Heart left ventricle (tissue), 16 donors: ENCODE measurements around the gene CYTH4. TPM values are rescaled to one million over a fixed set of nuclear protein-coding genes. Genes with fewer than 3 reads are reported as not detected.

Experiments
- ATAC-seq, 4 donors: fragments of 200-7000 bp; cut with Tn5 transposase; one replicate each; pipeline ENCODE4 v1.9.1; 2020 to 2022; ENCODE audit warnings: moderate library complexity in 4 of 4, mild to moderate bottlenecking in 3 of 4, moderate number of reproducible peaks in 1 of 4
- DNase-seq, 5 donors: peaks; one replicate each; pipeline ENCODE4 v3.0.0-alpha.2; 2020
- H3K27ac ChIP-seq, 12 donors: fragments of 200-600 bp; sonication (generic) in 4 of 12; one replicate each; pipeline versions ENCODE4 v1.5.0 to v1.8.0; 2016 to 2022; ENCODE audit warnings: mild to moderate bottlenecking in 2 of 12
- H3K27me3 ChIP-seq, 9 donors: fragments of 200-600 bp; sonication (generic) in 2 of 9; one replicate each; pipeline versions ENCODE4 v1.5.1 to v1.8.0; 2016 to 2022; ENCODE audit warnings: mild to moderate bottlenecking in 3 of 9
- H3K36me3 ChIP-seq, 9 donors: fragments of 200-600 bp; sonication (generic) in 2 of 9; one replicate each; pipeline versions ENCODE4 v1.5.0 to v1.8.0; 2018 to 2022; ENCODE audit warnings: mild to moderate bottlenecking in 2 of 9
- H3K4me1 ChIP-seq, 12 donors: fragments of 200-600 bp; sonication (generic) in 4 of 12; one replicate each; pipeline versions ENCODE4 v1.5.0 to v1.8.0; 2016 to 2022; ENCODE audit warnings: mild to moderate bottlenecking in 3 of 12
- H3K4me3 ChIP-seq, 12 donors: fragments of 200-600 bp; sonication (generic) in 4 of 12; one replicate each; pipeline versions ENCODE4 v1.5.0 to v1.8.0; 2017 to 2022; ENCODE audit warnings: mild to moderate bottlenecking in 9 of 12, moderate library complexity in 4 of 12
- H3K9me3 ChIP-seq, 12 donors: fragments of 200-600 bp; sonication (generic) in 4 of 12; one replicate each; pipeline versions ENCODE4 v1.5.0 to v1.8.0; 2016 to 2022; ENCODE audit warnings: mild to moderate bottlenecking in 1 of 12
- CTCF ChIP-seq, 12 donors: fragments of 200-600 bp; sonication (generic) in 4 of 12; IDR thresholded peaks; one replicate each; pipeline versions ENCODE4 v1.5.0 to v1.8.0; 2018 to 2022; ENCODE audit warnings: antibody characterized with exemption in 12 of 12, mild to moderate bottlenecking in 5 of 12
- POLR2A ChIP-seq, 2 donors: fragments of 450-650 bp; IDR thresholded peaks; one replicate each; pipeline ENCODE4 v1.6.1; 2017; ENCODE audit warnings: antibody characterized with exemption in 2 of 2, mild to moderate bottlenecking in 2 of 2, moderate library complexity in 2 of 2
- WGBS, 4 donors: extraction: QIAGEN DNeasy Blood & Tissue Kit in 2 of 4; methylation state at CpG; one replicate each; pipeline versions ENCODE4 v1.1.5 to v1.1.7; 2013 to 2018; 5-methylcytosine and 5-hydroxymethylcytosine counted together
- intact Hi-C, 10 donors: fragments of 100-400 bp; cut with DNase I; formaldehyde crosslinking; loops; one replicate each; pipeline versions ENCODE4 v1.11.1 to v1.14.2; 2022
- polyA plus RNA-seq, 2 donors: library from polyadenylated mRNA; stranded (reverse); fragments of 200-250 nt; gene quantifications; one replicate each; pipeline ENCODE4 v1.2.3, GENCODE V29; 2013
- total RNA-seq, 9 donors: library from RNA; depleted of rRNA in 2 of 9; stranded (reverse); fragments of >200 nt in 2 of 9; fragmentation: NEBNext Ultra II Directional in 3 of 9; extraction: Animal tissue kit (Norgen Biotek cat#: 25700) in 3 of 9; gene quantifications; one replicate each; pipeline versions ENCODE4 v1.1.0 to v1.2.4, GENCODE V29; 2016 to 2023
- donor health status: ischemic (EF 13 %, LVEDD 7.1; RV severe dilation, severe dysfunction).
- donor health status: healthy with polysubstance abuse.
- donor health status: DM: no; HTN: yes; CAD: no.
- donor health status: DM: no; HTN: no; CAD: no.
- donor health status: ischemic (EF 25% LVEDD 6.9; RV normal size, moderate dysfunction).
- donor health status: ischemic (EF 25% LVEDD 5.7; RV mildly dilated, moderate dysfunction).
- donor health status: healthy.
- donor health status: DM: yes; HTN: yes; CAD: no.
- donor health status: ischemic (EF 35%, LVEDD 5.7; RV mildly dilated, moderate dysfunction).
- donor health status: nonischemic (EF 11% LVEDD 7.7; RV severe dilation, severe dysfunction).
- donor health status: DM: yes; HTN: yes; CAD: no.
- donor health status: PGD.
- donor health status: ischemic (EF 29% LVEDD 5.4; RV normal size, mild dysfunction).
- donor health status: nonischemic (EF 23%, LVEDD 6.1; RV moderate dilation, normal function).

The CYTH4 gene
- total and polyA plus RNA-seq, 11 donors = 2.4 to 57.8 (median 4.3) TPM

GRCh38 chr22:37340331-37341262, 58.3 kb downstream of the CYTH4 start:
- DNase-seq (no peak), ATAC-seq (no peak)
- 36 to 42% (median 38%) methylated on average over 23 to 24 of the region's 24 CpGs for WGBS, 4 donors
- Histone ChIP-seq H3K27me3 (peaks cover 0 to 65% (median 13%) of the 10 kb centered on the region in 9 donors), H3K9me3 (no peaks in the 10 kb centered on the region), H3K4me3 (no peak overlapping the region), H3K36me3 (no peaks in the 10 kb centered on the region), H3K27ac (no peak overlapping the region), H3K4me1 (peaks cover 0 to 1% (median 0%) of the 10 kb centered on the region in 12 donors)
- intact Hi-C loops = no loop called here
- TF ChIP-seq CTCF (IDR thresholded peaks at IDR 0.05) (no peak), POLR2A (IDR thresholded peaks at IDR 0.05) (no peak)

DNA sequence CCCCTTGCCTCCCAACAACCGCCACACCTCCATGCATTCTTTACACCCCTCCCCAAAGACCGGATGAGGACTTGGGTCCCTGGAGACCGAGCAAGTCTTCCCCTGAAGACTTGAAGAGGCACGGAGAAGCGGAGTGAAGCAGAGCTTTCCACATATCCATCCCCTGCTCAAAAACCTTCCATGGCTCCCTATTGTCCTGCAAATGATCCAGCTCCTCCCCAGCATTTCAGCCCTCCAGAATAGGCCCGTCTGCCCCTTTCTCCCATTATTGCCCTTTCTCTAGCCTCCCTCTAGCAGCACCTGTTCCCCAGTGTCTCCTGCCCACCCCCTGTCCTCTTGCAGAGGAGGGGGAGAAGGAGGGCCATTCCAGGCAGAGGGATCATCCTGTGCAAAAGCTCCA, 59.8 kb downstream of the CYTH4 start:
- peaks cover 0 to 50% (median 7%) of the 10 kb centered on the region in 9 donors for H3K27me3 ChIP-seq

DNA sequence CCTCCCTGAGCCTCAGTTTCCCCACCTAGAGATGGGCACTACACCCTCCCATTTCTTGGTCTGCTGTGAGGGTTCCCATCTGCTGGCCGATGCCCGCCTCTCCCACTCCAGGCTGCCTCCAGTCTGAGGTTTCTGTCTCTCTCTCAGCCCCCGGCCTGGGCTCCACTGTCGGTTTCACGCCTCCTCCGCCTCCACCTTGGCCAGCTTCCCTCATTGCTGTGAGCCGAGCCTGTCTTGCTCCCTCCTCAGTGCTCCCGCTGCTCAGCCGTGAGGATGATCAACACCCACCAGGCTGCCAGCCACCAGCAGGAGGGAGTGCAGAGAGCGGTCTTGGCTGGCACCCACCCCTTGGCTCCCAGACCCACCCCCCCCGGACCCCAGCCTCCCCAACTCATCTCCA, 61.0 kb downstream of the CYTH4 start:
- TF ChIP-seq CTCF (IDR thresholded peaks at IDR 0.05) (no peak), POLR2A (IDR thresholded peaks at IDR 0.05) (no peak)
- no peak overlapping the region for H3K4me3 ChIP-seq
- no peaks in the 10 kb centered on the region for H3K36me3 ChIP-seq
- H3K9me3 ChIP-seq = no peaks in the 10 kb centered on the region
- no peak for ATAC-seq
- H3K4me1 ChIP-seq = peaks cover 0 to 13% (median 5%) of the 10 kb centered on the region in 12 donors
- no peak for DNase-seq
- no peak overlapping the region for H3K27ac ChIP-seq
- intact Hi-C loops = no loop called here
- H3K27me3 ChIP-seq = peaks cover 0 to 43% (median 4%) of the 10 kb centered on the region in 9 donors
- 45 to 59% (median 49%) methylated on average over 11 of the region's 11 CpGs for WGBS, 4 donors

More for the DNA sequence above, 59.8 kb downstream of the CYTH4 start:
- 56 to 66% (median 62%) methylated on average over 6 of the region's 6 CpGs for WGBS, 4 donors
- ATAC-seq = no peak
- H3K4me3 ChIP-seq = no peak overlapping the region
- H3K36me3 ChIP-seq = no peaks in the 10 kb centered on the region
- intact Hi-C loops = no loop called here
- TF ChIP-seq CTCF (IDR thresholded peaks at IDR 0.05) (no peak), POLR2A (IDR thresholded peaks at IDR 0.05) (no peak)
- no peak overlapping the region for H3K27ac ChIP-seq
- no peak for DNase-seq
- peaks cover 0 to 13% (median 5%) of the 10 kb centered on the region in 12 donors for H3K4me1 ChIP-seq
- no peaks in the 10 kb centered on the region for H3K9me3 ChIP-seq

DNA sequence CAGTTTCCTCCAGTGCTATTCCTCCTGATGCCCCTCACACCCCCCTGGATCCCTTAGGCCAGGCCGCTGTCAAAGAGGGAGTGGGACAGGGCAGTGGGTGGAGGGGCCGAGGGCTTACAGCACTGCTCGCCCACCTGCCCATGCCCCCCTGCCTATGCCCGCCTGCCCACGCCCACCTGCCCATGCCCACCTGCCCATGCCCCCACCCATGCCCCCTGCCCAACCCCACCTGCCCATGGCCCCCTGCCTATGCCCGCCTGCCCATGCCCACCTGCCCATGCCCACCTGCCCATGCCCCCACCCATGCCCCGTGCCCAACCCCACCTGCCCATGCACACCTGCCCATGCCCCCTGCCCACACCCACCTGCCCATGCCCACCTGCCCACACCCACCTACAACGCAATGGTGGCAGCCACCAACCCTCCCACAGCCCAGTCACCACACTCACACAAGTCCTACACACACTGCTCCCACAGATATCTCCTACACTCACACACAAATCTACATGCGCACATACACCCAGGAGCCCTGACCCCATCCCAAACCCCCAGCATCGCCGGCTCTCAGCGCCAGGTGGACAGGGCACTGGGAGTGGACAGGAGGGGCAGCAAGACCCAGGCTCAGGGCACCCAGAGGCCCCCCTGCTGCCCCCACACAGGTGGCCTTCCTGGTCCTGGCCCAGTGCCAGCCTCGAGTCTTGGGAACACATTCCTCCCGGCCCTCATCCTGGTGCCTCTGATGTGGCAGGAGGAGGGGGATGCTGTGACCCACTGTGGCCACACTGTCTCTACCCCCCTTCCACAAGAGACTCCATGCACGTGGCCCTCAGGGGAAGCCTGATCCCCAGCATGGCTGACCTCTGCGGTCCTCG, 61.8 kb downstream of the CYTH4 start:
- no peak for ATAC-seq
- Histone ChIP-seq H3K4me3 (no peak overlapping the region), H3K27me3 (peaks cover 0 to 36% (median 4%) of the 10 kb centered on the region in 9 donors)

More for the DNA sequence above, 61.8 kb downstream of the CYTH4 start:
- TF ChIP-seq POLR2A (IDR thresholded peaks at IDR 0.05) = no peak
- TF ChIP-seq CTCF (IDR thresholded peaks at IDR 0.05) = no peak
- Histone ChIP-seq H3K36me3 (no peaks in the 10 kb centered on the region), H3K9me3 (no peaks in the 10 kb centered on the region), H3K27ac (no peak overlapping the region), H3K4me1 (peaks cover 0 to 13% (median 5%) of the 10 kb centered on the region in 12 donors)
- intact Hi-C loops = no loop called here
- DNase-seq = no peak
- 63 to 77% (median 67%) methylated on average over 15 to 17 of the region's 17 CpGs for WGBS, 4 donors
